K562 (cell line): Measurements from ENCODE around the gene GRAMD1B. TPM values are rescaled to one million over a fixed set of nuclear protein-coding genes. Genes with fewer than 3 reads are reported as not detected.

ENCODE experiments used
- E2F3 ChIP-seq: fragments of 250-450 bp; sonication (Bioruptor Pico); IDR thresholded peaks from 2 replicates; pipeline ENCODE4 v1.4.0; 2020; ENCODE audit warnings: mild to moderate bottlenecking
- GTF2E2 ChIP-seq: fragments of 200-800 bp; sonication (Bioruptor generic); IDR thresholded peaks from 2 replicates; pipeline ENCODE4 v1.6.1; 2016; ENCODE audit warnings: missing genetic modification characterization, missing compliant biosample characterization
- NKRF ChIP-seq: fragments of 450-650 bp; IDR thresholded peaks from 2 replicates; pipeline ENCODE4 v1.6.1; 2016; ENCODE audit warnings: borderline replicate concordance
- PHF8 ChIP-seq: fragments of 200-600 bp; sonication (generic); IDR thresholded peaks from 2 replicates; pipeline ENCODE4 v1.6.1; 2012; ENCODE audit warnings: mixed run types, mild to moderate bottlenecking, inconsistent platforms, low read length, moderate library complexity, borderline replicate concordance
- SNIP1 ChIP-seq: fragments of 450-650 bp; IDR thresholded peaks from 2 replicates; pipeline ENCODE4 v1.7.1; 2017; ENCODE audit warnings: low read depth, mild to moderate bottlenecking
- XRCC5 ChIP-seq: fragments of 200-400 bp; formaldehyde crosslinking; IDR thresholded peaks from 2 replicates; pipeline ENCODE4 v1.6.1; 2017; ENCODE audit warnings: low read depth, mild to moderate bottlenecking, low read length
- YBX1 ChIP-seq: fragments of 450-650 bp; IDR thresholded peaks from 2 replicates; pipeline ENCODE4 v1.7.1; 2016; ENCODE audit warnings: mild to moderate bottlenecking
- ZBTB8A ChIP-seq: fragments of 450-650 bp; IDR thresholded peaks from 2 replicates; pipeline ENCODE4 v1.6.1; 2018; ENCODE audit warnings: mild to moderate bottlenecking, moderate library complexity; ENCODE audit not compliant: partially characterized antibody
- polyA plus RNA-seq, 8 experiments: library from polyadenylated mRNA; depleted of rRNA in 4 of 8; stranded (reverse) in 5 of 8; unstranded in 3 of 8; fragments of >200 nt; fragmentation: Nextera tagmentation in 2 of 8; fragmentation: Illumina TruSeq in 1 of 8; extraction: Ambion mirVana in 2 of 8; extraction: Trizol in 1 of 8; gene quantifications; 2 replicates each; pipeline versions ENCODE4 v1.2.1 to v1.2.3, GENCODE V29; 2011 to 2014; ENCODE audit warnings: inconsistent platforms in 1 of 8, missing spikeins in 1 of 8
- total RNA-seq, 7 experiments: library from RNA; depleted of rRNA in 6 of 7; stranded (reverse); fragments of >200 nt in 6 of 7; fragmentation: Illumina TruSeq in 2 of 7; extraction: Trizol in 2 of 7; gene quantifications; 2 replicates each; pipeline versions ENCODE4 v1.2.1 to v1.2.3, GENCODE V29; 2011 to 2021; ENCODE audit warnings: low replicate concordance in 1 of 7
- TF ChIP-seq, protein P1 (sequence below): sonication (generic); formaldehyde crosslinking; IDR thresholded peaks from 2 replicates; pipeline ENCODE4 v1.8.0; 2023; ENCODE audit warnings: mild to moderate bottlenecking, missing genetic modification reagents

The GRAMD1B gene
- total and polyA plus RNA-seq, 9 of the 15 experiments (the other 6 are each of a cell fraction or from before 2014, with no cell fraction given), result 0.31 TPM; not detected in 8

- TF ChIP-seq XRCC5 (no peak), NKRF (no peak), E2F3 (CRISPR knock-in tag) (no peak), GTF2E2 (tag) (no peak), SNIP1 (no peak), ZBTB8A (no peak), PHF8 (no peak), YBX1 (no peak)
- TF ChIP-seq, protein P1, sequence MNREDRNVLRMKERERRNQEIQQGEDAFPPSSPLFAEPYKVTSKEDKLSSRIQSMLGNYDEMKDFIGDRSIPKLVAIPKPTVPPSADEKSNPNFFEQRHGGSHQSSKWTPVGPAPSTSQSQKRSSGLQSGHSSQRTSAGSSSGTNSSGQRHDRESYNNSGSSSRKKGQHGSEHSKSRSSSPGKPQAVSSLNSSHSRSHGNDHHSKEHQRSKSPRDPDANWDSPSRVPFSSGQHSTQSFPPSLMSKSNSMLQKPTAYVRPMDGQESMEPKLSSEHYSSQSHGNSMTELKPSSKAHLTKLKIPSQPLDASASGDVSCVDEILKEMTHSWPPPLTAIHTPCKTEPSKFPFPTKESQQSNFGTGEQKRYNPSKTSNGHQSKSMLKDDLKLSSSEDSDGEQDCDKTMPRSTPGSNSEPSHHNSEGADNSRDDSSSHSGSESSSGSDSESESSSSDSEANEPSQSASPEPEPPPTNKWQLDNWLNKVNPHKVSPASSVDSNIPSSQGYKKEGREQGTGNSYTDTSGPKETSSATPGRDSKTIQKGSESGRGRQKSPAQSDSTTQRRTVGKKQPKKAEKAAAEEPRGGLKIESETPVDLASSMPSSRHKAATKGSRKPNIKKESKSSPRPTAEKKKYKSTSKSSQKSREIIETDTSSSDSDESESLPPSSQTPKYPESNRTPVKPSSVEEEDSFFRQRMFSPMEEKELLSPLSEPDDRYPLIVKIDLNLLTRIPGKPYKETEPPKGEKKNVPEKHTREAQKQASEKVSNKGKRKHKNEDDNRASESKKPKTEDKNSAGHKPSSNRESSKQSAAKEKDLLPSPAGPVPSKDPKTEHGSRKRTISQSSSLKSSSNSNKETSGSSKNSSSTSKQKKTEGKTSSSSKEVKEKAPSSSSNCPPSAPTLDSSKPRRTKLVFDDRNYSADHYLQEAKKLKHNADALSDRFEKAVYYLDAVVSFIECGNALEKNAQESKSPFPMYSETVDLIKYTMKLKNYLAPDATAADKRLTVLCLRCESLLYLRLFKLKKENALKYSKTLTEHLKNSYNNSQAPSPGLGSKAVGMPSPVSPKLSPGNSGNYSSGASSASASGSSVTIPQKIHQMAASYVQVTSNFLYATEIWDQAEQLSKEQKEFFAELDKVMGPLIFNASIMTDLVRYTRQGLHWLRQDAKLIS (CRISPR knock-in tag), result no peak
Measured at GRCh38 chr11:123588864-123589262, 158.8 kb downstream of the GRAMD1B start (continued).
